K562 (cell line): ENCODE data around the gene ZFP69. TPM values are rescaled to one million over a fixed set of nuclear protein-coding genes. Genes with fewer than 3 reads are reported as not detected.

Experiments used
- E2F6 ChIP-seq, 2 experiments: IDR thresholded peaks; 2 replicates each; pipeline ENCODE4 v1.6.1; 2011; ENCODE audit warnings: borderline replicate concordance in 1 of 2, control low read depth in 1 of 2, low read depth in 1 of 2, low read length in 1 of 2, mild to moderate bottlenecking in 1 of 2, mixed read lengths in 1 of 2, moderate library complexity in 1 of 2; ENCODE audit not compliant: insufficient read depth in 1 of 2, insufficient read length in 1 of 2, poor library complexity in 1 of 2, severe bottlenecking in 1 of 2; ENCODE audit errors: extremely low read depth in 1 of 2
- EP300 ChIP-seq: IDR thresholded peaks from 2 replicates; pipeline ENCODE4 v1.6.1; 2012; ENCODE audit warnings: low read length, improper control_type of control experiment
- ETS2 ChIP-seq: IDR thresholded peaks from 2 replicates; pipeline ENCODE4 v1.6.1; 2016; ENCODE audit warnings: borderline replicate concordance, missing genetic modification characterization, mild to moderate bottlenecking, moderate library complexity, missing compliant biosample characterization; ENCODE audit not compliant: poor library complexity, severe bottlenecking
- GATA2 ChIP-seq: sonication (generic); formaldehyde crosslinking; IDR thresholded peaks from 2 replicates; pipeline ENCODE4 v1.4.0; 2020; ENCODE audit warnings: mild to moderate bottlenecking, missing genetic modification reagents
- HDGF ChIP-seq: fragments of 450-650 bp; IDR thresholded peaks from 2 replicates; pipeline ENCODE4 v1.6.1; 2016
- HNRNPH1 ChIP-seq: fragments of 200-400 bp; formaldehyde crosslinking; optimal IDR thresholded peaks from 2 replicates; pipeline ENCODE3; 2017; ENCODE audit warnings: low read depth, mild to moderate bottlenecking, low read length, moderate library complexity
- IRF9 ChIP-seq: fragments of 450-650 bp; IDR thresholded peaks from 2 replicates; pipeline ENCODE4 v1.6.1; 2016; ENCODE audit warnings: missing biosample characterization, missing genetic modification characterization
- L3MBTL2 ChIP-seq: fragments of 450-650 bp; IDR thresholded peaks from 2 replicates; pipeline ENCODE4 v1.6.1; 2016; ENCODE audit warnings: mild to moderate bottlenecking, moderate library complexity
- NCOA1 ChIP-seq: fragments of 450-650 bp; IDR thresholded peaks from 2 replicates; pipeline ENCODE4 v1.6.1; 2016; ENCODE audit warnings: low read depth
- NEUROD1 ChIP-seq: fragments of 150-350 bp; IDR thresholded peaks from 2 replicates; pipeline ENCODE4 v1.6.1; 2014; ENCODE audit warnings: borderline replicate concordance, low read length, low read depth; ENCODE audit not compliant: partially characterized antibody
- SOX6 ChIP-seq: fragments of 450-650 bp; IDR thresholded peaks from 2 replicates; pipeline ENCODE4 v1.6.1; 2014; ENCODE audit warnings: mild to moderate bottlenecking
- SPI1 ChIP-seq: IDR thresholded peaks from 2 replicates; pipeline ENCODE4 v1.6.1; 2011; ENCODE audit warnings: low read depth, low read length, control low read depth, borderline replicate concordance
- SRSF7 ChIP-seq: fragments of 200-400 bp; formaldehyde crosslinking; optimal IDR thresholded peaks from 2 replicates; pipeline ENCODE3; 2017; ENCODE audit warnings: mild to moderate bottlenecking, low read depth, low read length
- TCF3 ChIP-seq: sonication (generic); formaldehyde crosslinking; IDR thresholded peaks from 2 replicates; pipeline ENCODE4 v1.4.0; 2020; ENCODE audit warnings: mild to moderate bottlenecking, missing genetic modification reagents
- TRIM24 ChIP-seq, 2 experiments: fragments of 450-650 bp; IDR thresholded peaks; 2 replicates each; pipeline ENCODE4 v1.6.1; 2016
- UBTF ChIP-seq, 2 experiments: IDR thresholded peaks; 2 replicates each; pipeline ENCODE4 v1.6.1; 2012; ENCODE audit warnings: improper control_type of control experiment in 2 of 2, low read depth in 2 of 2, low read length in 2 of 2, borderline replicate concordance in 1 of 2
- ZC3H8 ChIP-seq: fragments of 450-650 bp; IDR thresholded peaks from 2 replicates; pipeline ENCODE4 v1.6.1; 2017
- ZFP36 ChIP-seq: fragments of 150-350 bp; IDR thresholded peaks from 2 replicates; pipeline ENCODE4 v1.6.1; 2018; ENCODE audit warnings: low read length, low read depth; ENCODE audit not compliant: partially characterized antibody
- ZNF444 ChIP-seq: fragments of 250-450 bp; sonication (Bioruptor Pico); IDR thresholded peaks from 2 replicates; pipeline ENCODE4 v1.4.0; 2020; ENCODE audit warnings: mild to moderate bottlenecking, moderate library complexity
- ZNF639 ChIP-seq, 2 experiments: fragments of 200-800 bp in 1 of 2; sonication (Bioruptor generic) in 1 of 2; sonication (generic) in 1 of 2; formaldehyde crosslinking in 1 of 2; IDR thresholded peaks in 1 of 2; conservative IDR thresholded peaks in 1 of 2; 2 replicates each; pipeline versions ENCODE4 v1.5.0 to v1.6.1; 2016 to 2020; ENCODE audit warnings: missing compliant biosample characterization in 1 of 2, missing genetic modification characterization in 1 of 2, missing genetic modification reagents in 1 of 2
- polyA plus RNA-seq, 8 experiments: library from polyadenylated mRNA; depleted of rRNA in 4 of 8; stranded (reverse) in 5 of 8; unstranded in 3 of 8; fragments of >200 nt; fragmentation: Nextera tagmentation in 2 of 8; fragmentation: Illumina TruSeq in 1 of 8; extraction: Ambion mirVana in 2 of 8; extraction: Trizol in 1 of 8; gene quantifications; 2 replicates each; pipeline versions ENCODE4 v1.2.1 to v1.2.3, GENCODE V29; 2011 to 2014; ENCODE audit warnings: inconsistent platforms in 1 of 8, missing spikeins in 1 of 8
- total RNA-seq, 7 experiments: library from RNA; depleted of rRNA in 6 of 7; stranded (reverse); fragments of >200 nt in 6 of 7; fragmentation: Illumina TruSeq in 2 of 7; extraction: Trizol in 2 of 7; gene quantifications; 2 replicates each; pipeline versions ENCODE4 v1.2.1 to v1.2.3, GENCODE V29; 2011 to 2021; ENCODE audit warnings: low replicate concordance in 1 of 7

ZFP69 gene
- total and polyA plus RNA-seq, 9 of the 15 experiments (the other 6 are each of a cell fraction or from before 2014, with no cell fraction given) = 2.0 to 8.4 (median 5.7) TPM

- TF ChIP-seq SOX6 (0 out of 2 replicates have a peak, but pooled peaks have one; percentile 47), NCOA1 (0 out of 2 replicates have a peak, but pooled peaks have one; percentile 41), E2F6 (IDR thresholded peaks at IDR 0.05; ENCODE audit: borderline replicate concordance in 1 of 2, extremely low read depth in 1 of 2, insufficient read depth in 1 of 2, insufficient read length in 1 of 2, low read depth in 1 of 2, low read length in 1 of 2, poor library complexity in 1 of 2, severe bottlenecking in 1 of 2) (peak in 1 of 2 experiments; percentile 33), L3MBTL2 (peak; percentile 38), SRSF7 (no peak), HNRNPH1 (no peak), GATA2 (CRISPR knock-in tag) (peak; percentile 74), ZNF639 (CRISPR knock-in tag; conservative IDR thresholded peaks at IDR 0.05 in 1 of 2, IDR thresholded peaks at IDR 0.05 in 1 of 2) (no peak), TCF3 (CRISPR knock-in tag) (peak; percentile 41), TRIM24 (IDR thresholded peaks at IDR 0.05) (peak; percentile 56 to 71; a peak in 3 of 4 replicates), ZFP36 (peak; percentile 3), EP300 (peak; percentile 57), SPI1 (no peak), ZNF444 (CRISPR knock-in tag) (no peak), ETS2 (tag) (no peak), UBTF (IDR thresholded peaks at IDR 0.05; ENCODE audit: borderline replicate concordance in 1 of 2, low read depth in 2 of 2, low read length in 2 of 2) (no peak), IRF9 (tag) (peak; percentile 84), ZC3H8 (no peak), HDGF (no peak), NEUROD1 (peak; percentile 35)
Observed at GRCh38 chr1:40450495-40451237, 26.4 kb upstream of the ZFP69 start (continued).
